HepG2 (cell line): ENCODE data around the gene XDH. TPM values are rescaled to one million over a fixed set of nuclear protein-coding genes. Genes with fewer than 3 reads are reported as not detected.

Experiments
- ATAC-seq: fragments of 200-7000 bp; cut with Tn5 transposase; 3 replicates; pipeline ENCODE4 v1.9.1; 2020; ENCODE audit warnings: mild to moderate bottlenecking, moderate library complexity
- BruUV-seq: library from RNA; stranded (reverse); fragments of 400-500 nt; replicated peaks from 2 replicates; lab custom pipeline; 2021; lab: Mats Ljungman, UMichigan
- CTCF ChIA-PET: fragments of 300-600 bp; formaldehyde crosslinking; extraction: SDS; loops from one replicate; lab custom pipeline; 2021; ENCODE audit warnings: low total read pairs, inconsistent platforms, low intra/inter-chr PET ratio; lab: Yijun Ruan, JAX
- POLR2A ChIA-PET: fragments of 350-600 bp; sonication (Branson Sonifier 250); formaldehyde crosslinking; loops from one replicate; lab custom pipeline; 2020; ENCODE audit warnings: antibody characterized with exemption, inconsistent platforms; lab: Yijun Ruan, JAX
- DNase-seq: peaks from one replicate; pipeline ENCODE4 v3.0.0-alpha.2; 2015; ENCODE audit warnings: low spot score
- FAIRE-seq: peaks from 3 replicates; lab custom pipeline; 2011; peaks lifted over from hg19 to GRCh38; lab: Jason Lieb, UNC
- H2AFZ ChIP-seq: one replicate; pipeline ENCODE4 v1.6.1; 2011; ENCODE audit warnings: low read length, inconsistent platforms
- H3K27ac ChIP-seq: fragments of 300-600 bp; 3 replicates; pipeline ENCODE4 v1.8.0; 2011; ENCODE audit warnings: mixed run types, mild to moderate bottlenecking, mixed read lengths, low read length, inconsistent platforms; ENCODE audit not compliant: insufficient read depth; ENCODE audit errors: extremely low read length
- H3K27me3 ChIP-seq, 2 experiments: fragments of 200-600 bp in 1 of 2; 2 replicates in 1 of 2; 3 replicates in 1 of 2; pipeline versions ENCODE4 v1.6.0 to v1.8.0; 2011; ENCODE audit warnings: low read length in 2 of 2, mild to moderate bottlenecking in 2 of 2, moderate library complexity in 2 of 2, inconsistent platforms in 1 of 2; ENCODE audit not compliant: insufficient read depth in 2 of 2, control insufficient read depth in 1 of 2
- H3K36me3 ChIP-seq, 2 experiments: fragments of 200-600 bp in 1 of 2; replicated peaks in 1 of 2; 2 replicates in 1 of 2; 3 replicates in 1 of 2; pipeline versions ENCODE4 v1.5.1 to v1.8.0; 2011; ENCODE audit warnings: low read length in 2 of 2, inconsistent platforms in 1 of 2; ENCODE audit not compliant: insufficient read depth in 2 of 2, control insufficient read depth in 1 of 2
- H3K4me1 ChIP-seq: 2 replicates; pipeline ENCODE4 v1.5.1; 2012; ENCODE audit warnings: low read length, inconsistent platforms; ENCODE audit not compliant: insufficient read depth
- H3K4me2 ChIP-seq: 2 replicates; pipeline ENCODE4 v1.6.0; 2011; ENCODE audit warnings: low read depth, low read length, inconsistent platforms
- H3K4me3 ChIP-seq, 3 experiments: fragments of 200-600 bp in 1 of 3; sonication (generic), shearing (Covaris generic) in 1 of 3; replicated peaks in 1 of 3; 2 replicates each; pipeline ENCODE4 v1.5.1; 2011 to 2016; ENCODE audit warnings: low read length in 3 of 3, inconsistent platforms in 2 of 3, low read depth in 2 of 3, mild to moderate bottlenecking in 2 of 3, control low read depth in 1 of 3, mixed read lengths in 1 of 3; ENCODE audit not compliant: insufficient read depth in 1 of 3
- H3K79me2 ChIP-seq: one replicate; pipeline ENCODE4 v1.6.1; 2011; ENCODE audit warnings: low read length, inconsistent platforms; ENCODE audit not compliant: insufficient read depth
- H3K9ac ChIP-seq: 2 replicates; pipeline ENCODE4 v1.6.0; 2011; ENCODE audit warnings: mild to moderate bottlenecking, low read depth, low read length, inconsistent platforms; ENCODE audit not compliant: insufficient read depth
- H3K9me3 ChIP-seq: 2 replicates; pipeline ENCODE4 v1.5.1; 2012; ENCODE audit warnings: mild to moderate bottlenecking, low read length
- H4K20me1 ChIP-seq: 2 replicates; pipeline ENCODE4 v1.6.0; 2011; ENCODE audit warnings: inconsistent platforms, mild to moderate bottlenecking, low read length, moderate library complexity; ENCODE audit not compliant: insufficient read depth
- CBFB ChIP-seq: sonication (generic); formaldehyde crosslinking; IDR thresholded peaks from 2 replicates; pipeline ENCODE4 v1.4.0; 2020; ENCODE audit warnings: missing genetic modification reagents
- NR2F2 ChIP-seq: IDR thresholded peaks from 2 replicates; pipeline ENCODE4 v1.6.1; 2012; ENCODE audit warnings: low read depth, inconsistent platforms, borderline replicate concordance
- PAX8 ChIP-seq: sonication (generic); formaldehyde crosslinking; IDR thresholded peaks from 2 replicates; pipeline ENCODE4 v1.8.0; 2022; ENCODE audit warnings: mild to moderate bottlenecking, missing genetic modification reagents, borderline replicate concordance
- WGBS: methylation state at CpG from one replicate; pipeline ENCODE4 v1.1.6; 2017; ENCODE audit warnings: low lambda C conversion rate; 5-methylcytosine and 5-hydroxymethylcytosine counted together
- in situ Hi-C: cut with HindIII; loops from 2 replicates; pipeline ENCODE4 v1.10.0; 2017; ENCODE audit warnings: low pct_unique_long_range_greater_than_20kb; ENCODE audit not compliant: extremely low pct_ligation_motif_present
- intact Hi-C: fragments of 100-400 bp; cut with micrococcal nuclease; formaldehyde crosslinking; loops from one replicate; pipeline ENCODE4 v1.10.0; 2022; ENCODE audit not compliant: unreplicated experiment
- polyA plus RNA-seq, 8 experiments: library from polyadenylated mRNA; depleted of rRNA in 3 of 8; stranded (reverse) in 7 of 8; unstranded in 1 of 8; fragments of >200 nt; fragmentation: Illumina TruSeq in 4 of 8; extraction: Trizol in 4 of 8; gene quantifications; 2 replicates each; pipeline versions ENCODE4 v1.2.1 to v1.2.3, GENCODE V29; 2011 to 2016; ENCODE audit warnings: low read depth in 4 of 8, missing spikeins in 1 of 8, mixed read lengths in 1 of 8; ENCODE audit not compliant: insufficient read depth in 1 of 8
- total RNA-seq, 5 experiments: library from RNA; depleted of rRNA; stranded (reverse); fragments of >200 nt; fragmentation: Illumina TruSeq; extraction: Trizol; gene quantifications; 2 replicates each; pipeline ENCODE4 v1.2.3, GENCODE V29; 2016; ENCODE audit warnings: low read depth in 1 of 5
- TF ChIP-seq, protein P1 (sequence below), 2 experiments: fragments of 450-650 bp in 1 of 2; sonication (generic) in 1 of 2; formaldehyde crosslinking in 1 of 2; IDR thresholded peaks; 2 replicates each; pipeline versions ENCODE4 v1.6.1 to v1.8.0; 2016 to 2022; ENCODE audit warnings: antibody characterized with exemption in 1 of 2, mild to moderate bottlenecking in 1 of 2, missing genetic modification reagents in 1 of 2

Gene XDH
- total and polyA plus RNA-seq, 2 of the 13 experiments (the other 11 are each of a cell fraction or from before 2014, with no cell fraction given): not detected

DNA sequence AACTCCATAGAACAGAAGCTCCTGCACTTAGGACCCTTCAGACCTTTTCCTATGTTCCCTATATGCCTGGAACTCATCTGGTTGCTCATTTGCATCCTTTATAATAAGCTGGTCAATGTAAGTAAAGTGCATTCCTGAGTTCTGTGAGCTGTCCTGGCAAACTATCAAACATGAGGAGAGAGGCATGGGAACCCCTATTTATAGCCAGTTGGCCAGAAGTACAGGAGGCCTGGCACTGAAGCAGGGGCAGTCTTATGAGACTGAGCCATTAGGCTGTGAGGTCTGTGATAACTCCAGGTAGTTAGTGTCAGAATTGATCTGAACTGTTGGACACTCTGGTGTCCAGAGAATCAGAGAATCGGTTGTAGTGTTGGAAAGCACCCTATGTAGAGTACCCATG, 92.2 kb downstream of the XDH start:
- H3K4me1 ChIP-seq: no peaks in the 10 kb centered on the region
- DNase-seq (no peak), ATAC-seq (no peak), FAIRE-seq (no peak)
- no peaks in the 10 kb centered on the region for H3K9me3 ChIP-seq
- POLR2A ChIA-PET: no interaction called here
- no peaks in the 10 kb centered on the region for H3K79me2 ChIP-seq
- H3K27ac ChIP-seq: no peak overlapping the region
- no peaks in the 10 kb centered on the region for H3K27me3 ChIP-seq
- H2AFZ ChIP-seq: no peak overlapping the region
- CTCF ChIA-PET: no interaction called here
- WGBS: 8% methylated on average over 1 of the region's 1 CpG
- TF ChIP-seq, protein P1, sequence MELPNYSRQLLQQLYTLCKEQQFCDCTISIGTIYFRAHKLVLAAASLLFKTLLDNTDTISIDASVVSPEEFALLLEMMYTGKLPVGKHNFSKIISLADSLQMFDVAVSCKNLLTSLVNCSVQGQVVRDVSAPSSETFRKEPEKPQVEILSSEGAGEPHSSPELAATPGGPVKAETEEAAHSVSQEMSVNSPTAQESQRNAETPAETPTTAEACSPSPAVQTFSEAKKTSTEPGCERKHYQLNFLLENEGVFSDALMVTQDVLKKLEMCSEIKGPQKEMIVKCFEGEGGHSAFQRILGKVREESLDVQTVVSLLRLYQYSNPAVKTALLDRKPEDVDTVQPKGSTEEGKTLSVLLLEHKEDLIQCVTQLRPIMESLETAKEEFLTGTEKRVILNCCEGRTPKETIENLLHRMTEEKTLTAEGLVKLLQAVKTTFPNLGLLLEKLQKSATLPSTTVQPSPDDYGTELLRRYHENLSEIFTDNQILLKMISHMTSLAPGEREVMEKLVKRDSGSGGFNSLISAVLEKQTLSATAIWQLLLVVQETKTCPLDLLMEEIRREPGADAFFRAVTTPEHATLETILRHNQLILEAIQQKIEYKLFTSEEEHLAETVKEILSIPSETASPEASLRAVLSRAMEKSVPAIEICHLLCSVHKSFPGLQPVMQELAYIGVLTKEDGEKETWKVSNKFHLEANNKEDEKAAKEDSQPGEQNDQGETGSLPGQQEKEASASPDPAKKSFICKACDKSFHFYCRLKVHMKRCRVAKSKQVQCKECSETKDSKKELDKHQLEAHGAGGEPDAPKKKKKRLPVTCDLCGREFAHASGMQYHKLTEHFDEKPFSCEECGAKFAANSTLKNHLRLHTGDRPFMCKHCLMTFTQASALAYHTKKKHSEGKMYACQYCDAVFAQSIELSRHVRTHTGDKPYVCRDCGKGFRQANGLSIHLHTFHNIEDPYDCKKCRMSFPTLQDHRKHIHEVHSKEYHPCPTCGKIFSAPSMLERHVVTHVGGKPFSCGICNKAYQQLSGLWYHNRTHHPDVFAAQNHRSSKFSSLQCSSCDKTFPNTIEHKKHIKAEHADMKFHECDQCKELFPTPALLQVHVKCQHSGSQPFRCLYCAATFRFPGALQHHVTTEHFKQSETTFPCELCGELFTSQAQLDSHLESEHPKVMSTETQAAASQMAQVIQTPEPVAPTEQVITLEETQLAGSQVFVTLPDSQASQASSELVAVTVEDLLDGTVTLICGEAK (IDR thresholded peaks at IDR 0.05): no peak
- TF ChIP-seq, protein P1 (CRISPR knock-in tag; IDR thresholded peaks at IDR 0.05): no peak
- TF ChIP-seq NR2F2 (no peak), CBFB (CRISPR knock-in tag) (no peak), PAX8 (CRISPR knock-in tag) (no peak)
- no peaks in the 10 kb centered on the region for H4K20me1 ChIP-seq
- no peak overlapping the region for H3K4me2 ChIP-seq
- no peaks in the 10 kb centered on the region for H3K36me3 ChIP-seq
- H3K4me3 ChIP-seq: no peak overlapping the region
- intact Hi-C loops (no loop called here), in situ Hi-C loops (no loop called here)
- H3K9ac ChIP-seq: no peak overlapping the region
- BruUV-seq: no TSS peak
